Measurements from ENCODE around the gene STXBP3.
A peak's percentile ranks its signal among the peaks of the same experiment; 100 is the strongest.

The STXBP3 gene

GRCh38 chr1:108808438-108808837, 62.0 kb downstream of the STXBP3 start:
- no peak for DNase-seq

DNA sequence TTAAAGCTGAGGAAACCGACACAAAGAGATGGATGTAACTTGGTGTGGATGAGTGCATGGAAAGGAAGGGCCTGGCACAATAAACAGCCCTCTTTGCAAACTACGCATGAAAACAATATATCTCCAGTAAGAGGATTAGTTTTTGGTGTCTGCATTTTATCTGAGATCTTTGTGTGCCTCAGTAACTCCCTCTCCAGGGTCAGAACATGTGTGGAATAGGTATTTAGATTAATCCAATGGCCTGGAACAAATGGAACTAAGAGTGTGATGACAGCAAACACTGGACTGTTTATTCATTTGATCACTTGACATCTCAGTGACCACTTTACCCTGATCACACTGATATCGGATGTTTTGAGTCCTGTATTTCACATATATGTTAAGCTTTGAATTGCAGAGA, 65.1 kb downstream of the STXBP3 start:
- DNase-seq, result no peak

DNA sequence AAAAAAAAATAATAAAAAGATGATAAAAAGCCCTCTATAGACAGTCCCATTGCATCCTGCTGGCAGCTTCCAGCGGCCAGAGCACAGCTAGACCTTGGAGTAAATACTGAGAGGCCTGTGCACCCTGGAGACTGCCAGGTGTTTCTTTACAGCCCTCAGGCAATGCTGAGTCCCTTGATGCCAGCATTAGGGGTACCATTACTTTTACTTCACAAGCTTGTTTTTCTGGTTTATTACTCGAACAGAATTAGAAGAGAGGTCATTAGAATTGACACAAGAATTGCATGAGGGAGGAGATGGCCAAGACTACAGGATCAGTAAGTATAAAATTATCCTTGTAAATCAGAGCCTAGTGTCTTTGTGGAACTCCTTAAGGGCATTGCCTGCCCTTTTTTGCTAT, 66.9 kb downstream of the STXBP3 start:
- DNase-seq, result no peak

DNA sequence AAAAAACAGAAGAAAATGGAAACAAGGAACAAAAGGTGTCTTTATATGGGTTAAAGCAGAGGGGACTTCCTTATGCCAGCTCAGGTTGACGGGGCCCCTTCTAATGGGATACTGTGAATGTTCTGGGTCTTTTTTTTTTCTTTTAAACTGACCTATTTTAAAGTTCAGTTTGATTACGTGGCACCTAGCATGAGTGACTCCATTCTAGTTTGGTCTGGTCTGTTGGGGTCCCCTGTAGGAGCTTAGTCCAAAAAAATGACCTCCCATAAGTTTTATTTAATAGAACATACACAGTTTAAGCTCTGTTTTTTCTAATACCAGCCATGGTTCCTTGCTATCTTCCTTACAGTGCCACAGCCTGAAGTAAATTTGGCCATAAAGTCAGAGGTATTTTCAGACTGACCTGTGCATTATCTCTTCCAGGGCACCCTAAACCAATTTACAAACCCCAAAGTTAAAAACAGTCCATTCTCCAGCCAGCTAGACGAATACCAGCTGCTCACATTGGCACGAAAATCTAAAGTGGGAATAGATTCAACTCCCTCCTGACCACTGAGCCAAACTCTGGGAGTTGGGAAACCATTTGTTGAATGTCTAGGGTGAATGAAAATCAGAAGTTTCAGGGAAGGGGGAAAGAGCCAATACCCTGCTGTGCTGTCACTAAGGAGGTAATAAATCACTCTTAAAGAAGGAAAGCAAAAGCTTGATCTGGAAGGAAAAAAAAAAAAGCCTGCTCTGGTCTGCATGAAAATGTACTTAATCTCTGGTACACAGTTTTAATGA, 68.1 kb downstream of the STXBP3 start:
- no peak for DNase-seq

GRCh38 chr1:108815566-108815965, 69.1 kb downstream of the STXBP3 start:
- DNase-seq, result no peak

DNA sequence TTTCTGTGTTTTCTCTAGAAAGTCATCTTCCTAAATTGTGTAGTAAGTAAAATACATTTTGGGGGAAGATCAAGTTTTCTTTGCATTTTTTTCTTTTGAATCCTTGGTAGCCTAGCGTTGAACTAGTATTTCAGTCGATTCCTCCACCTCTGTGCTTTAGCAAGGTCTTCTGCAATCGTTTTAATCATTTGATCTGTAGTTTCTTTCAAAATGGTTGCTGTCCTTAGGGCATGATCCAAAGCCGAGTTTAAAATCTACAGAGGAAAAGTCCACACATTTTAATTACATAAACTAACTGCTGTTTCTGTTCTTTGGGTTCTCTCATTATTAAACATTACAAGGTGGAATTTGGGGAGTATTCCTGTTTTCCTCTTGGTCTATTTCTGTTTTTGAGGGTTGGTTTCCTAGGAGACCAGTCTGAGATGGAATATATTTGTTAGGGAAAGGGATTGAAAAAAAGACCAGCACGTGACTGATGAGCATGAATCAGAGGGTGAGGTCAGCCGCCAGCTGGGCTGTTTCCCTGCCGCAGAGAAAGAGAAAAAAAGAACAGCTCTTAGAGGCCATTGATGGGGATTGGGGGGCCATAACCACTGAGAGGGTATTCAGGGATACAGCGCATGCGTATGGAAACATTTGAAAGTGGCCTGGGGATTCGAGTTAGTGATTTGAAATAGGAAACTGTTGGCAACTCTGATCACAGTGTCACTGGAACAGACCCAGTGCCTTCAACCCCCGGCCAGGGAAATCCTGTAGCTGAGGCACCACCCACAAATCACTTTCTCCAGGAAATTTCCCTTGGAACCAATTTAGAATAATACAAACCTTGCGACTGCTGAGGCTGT, 69.8 kb downstream of the STXBP3 start:
- no peak for DNase-seq

DNA sequence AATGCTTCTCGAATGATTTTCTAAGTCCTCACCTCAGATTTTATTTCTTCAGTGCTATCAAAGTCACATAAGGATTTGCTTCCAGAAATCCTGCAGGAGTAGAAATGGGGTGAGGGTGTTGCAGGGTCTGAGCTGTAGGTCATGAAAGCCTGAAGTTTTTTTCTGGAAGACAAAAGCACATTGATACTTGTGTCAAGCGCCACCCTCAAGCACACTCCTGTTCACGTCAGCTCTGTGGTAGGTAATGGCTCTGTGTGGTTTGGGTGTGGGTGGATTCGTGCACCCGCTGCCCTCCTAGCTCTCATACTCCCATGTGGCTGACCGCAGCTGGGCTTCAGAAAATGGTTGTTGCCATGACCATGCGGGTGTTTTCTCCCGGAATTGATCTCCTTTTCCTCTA, 70.5 kb downstream of the STXBP3 start:
- no peak for DNase-seq

GRCh38 chr1:108817811-108818210, 71.3 kb downstream of the STXBP3 start:
- no peak for DNase-seq

DNA sequence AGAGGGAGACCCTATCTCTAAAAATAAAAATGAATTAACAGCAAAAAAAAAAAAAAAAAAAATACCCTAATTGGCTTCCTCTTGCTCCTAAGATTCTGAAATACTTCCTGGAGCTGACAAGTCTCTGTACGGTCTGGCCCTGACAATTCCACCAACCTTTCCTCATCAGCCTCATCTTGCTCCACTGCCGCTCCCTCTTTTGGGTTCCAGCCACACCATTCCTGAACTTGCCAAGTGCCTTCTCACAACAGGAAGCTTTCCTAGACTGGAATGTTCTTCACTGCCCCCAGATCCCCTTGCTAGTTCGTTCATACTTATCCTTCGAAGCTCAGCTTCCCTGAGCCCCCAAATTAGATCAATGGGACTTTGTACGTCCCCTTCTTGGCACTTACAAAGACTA, 73.4 kb downstream of the STXBP3 start:
- DNase-seq, result no peak

DNA sequence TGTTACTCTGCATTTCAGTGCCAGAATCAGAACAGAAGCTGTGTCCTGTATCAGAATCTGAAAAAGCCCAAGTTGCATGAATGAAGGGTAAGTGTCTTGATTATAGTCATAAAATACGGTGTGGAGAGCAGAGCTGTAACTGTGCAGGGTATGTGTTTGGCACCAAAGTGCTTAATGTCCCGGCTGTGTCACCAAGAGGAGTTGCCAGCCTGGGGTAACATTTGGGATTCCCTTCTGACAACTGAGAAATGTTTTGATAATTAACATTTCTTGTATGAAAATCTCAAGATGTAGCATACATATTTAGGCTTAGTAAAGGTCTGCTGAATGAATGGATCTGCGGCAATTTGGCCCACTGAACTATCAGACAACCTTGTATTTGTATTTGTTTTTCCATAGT, 77.2 kb downstream of the STXBP3 start:
- DNase-seq, result no peak

GRCh38 chr1:108824051-108824450, 77.6 kb downstream of the STXBP3 start:
- no peak for DNase-seq

GRCh38 chr1:108826081-108826635, 79.7 kb downstream of the STXBP3 start:
- DNase-seq, result no peak

DNA sequence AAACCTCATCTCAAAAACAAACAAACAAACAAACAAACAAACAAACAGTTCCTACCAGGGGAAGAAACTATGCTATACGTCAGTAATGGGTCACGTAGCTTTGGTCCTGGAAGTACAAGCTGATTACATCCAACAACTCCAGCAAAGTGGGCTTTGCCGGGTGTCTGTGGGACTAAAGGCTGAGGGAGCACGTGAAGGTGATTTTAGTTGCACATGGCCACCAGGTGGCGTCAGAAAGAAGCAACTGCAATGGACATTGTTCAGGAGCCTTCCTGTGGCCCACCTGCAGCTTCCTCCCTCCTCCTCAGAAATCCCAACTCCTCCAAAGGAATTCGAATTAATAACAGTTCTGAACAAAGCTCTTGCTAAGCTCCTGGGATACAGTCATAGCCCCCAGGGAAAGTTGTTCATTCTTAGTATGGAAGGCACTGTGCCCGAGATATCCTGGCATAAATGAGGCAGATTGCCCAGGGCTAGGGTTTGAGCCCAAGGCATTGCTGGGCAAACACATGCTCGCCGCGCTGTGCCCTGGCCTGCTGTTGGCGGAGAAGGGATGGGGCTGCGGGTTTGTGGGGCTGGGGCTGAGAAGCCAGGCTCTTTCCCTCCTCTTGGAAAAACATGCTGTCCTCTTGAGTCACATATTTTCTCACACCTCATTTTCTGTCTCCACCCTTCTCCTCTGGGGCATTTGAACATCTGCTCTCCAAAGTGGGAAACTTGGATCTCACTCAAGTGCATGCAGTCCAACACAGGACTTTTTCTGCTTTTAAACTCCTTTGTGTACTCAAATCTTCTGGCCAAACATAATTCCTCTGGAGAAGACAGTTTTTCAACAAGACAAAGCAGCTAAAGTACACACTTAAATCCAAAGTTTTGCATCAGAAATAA, 81.8 kb downstream of the STXBP3 start:
- peak; percentile 71 for DNase-seq

DNA sequence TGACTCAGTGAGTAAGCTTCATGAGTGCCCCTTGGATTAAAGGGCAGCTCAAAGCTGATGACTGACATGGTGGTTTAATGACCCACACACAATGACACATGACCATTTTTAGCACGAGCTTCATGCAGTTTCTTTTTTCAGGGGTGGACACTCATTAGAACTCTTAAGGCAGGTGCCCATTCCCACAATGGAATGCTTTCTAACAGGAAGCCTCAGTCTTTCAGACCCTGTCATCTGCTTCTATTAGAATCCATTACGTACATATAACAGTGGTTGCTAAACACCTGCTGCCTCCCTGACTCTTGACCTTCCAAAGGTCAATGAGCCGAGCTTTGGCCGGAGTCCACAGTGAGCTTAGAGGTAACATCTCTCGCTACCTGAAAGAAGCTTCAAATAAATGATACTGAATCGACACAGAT, 83.0 kb downstream of the STXBP3 start:
- DNase-seq, result no peak

- DNase-seq, result no peak
These were observed 83.9 kb downstream of the STXBP3 start for GRCh38 chr1:108830119-108831008.

- DNase-seq, result no peak
These were observed 84.8 kb downstream of the STXBP3 start for GRCh38 chr1:108831225-108831624.

- no peak for DNase-seq
These were observed 86.5 kb downstream of the STXBP3 start for GRCh38 chr1:108832929-108833328.

- no peak for DNase-seq
These were observed 95.2 kb downstream of the STXBP3 start for GRCh38 chr1:108841703-108842102.

GRCh38 chr1:108842525-108843181, 96.2 kb downstream of the STXBP3 start:
- no peak for DNase-seq

GRCh38 chr1:108843390-108844137, 97.1 kb downstream of the STXBP3 start:
- no peak for DNase-seq
